Embryonic facial prominence (tissue), 1 donor: Measurements from ENCODE around the gene OR2H1.

Experiments
- DNase-seq: peaks from one replicate; pipeline ENCODE4 v3.0.0-alpha.2; 2016; ENCODE audit errors: extremely low spot score

The OR2H1 gene

GRCh38 chr6:29483735-29484134 lies 26.8 kb downstream of the OR2H1 start:
- no peak for DNase-seq

- DNase-seq = no peak
Measured at GRCh38 chr6:29486577-29486976, 29.6 kb downstream of the OR2H1 start.

- DNase-seq = no peak
Measured at GRCh38 chr6:29487131-29487530, 30.2 kb downstream of the OR2H1 start.

DNA sequence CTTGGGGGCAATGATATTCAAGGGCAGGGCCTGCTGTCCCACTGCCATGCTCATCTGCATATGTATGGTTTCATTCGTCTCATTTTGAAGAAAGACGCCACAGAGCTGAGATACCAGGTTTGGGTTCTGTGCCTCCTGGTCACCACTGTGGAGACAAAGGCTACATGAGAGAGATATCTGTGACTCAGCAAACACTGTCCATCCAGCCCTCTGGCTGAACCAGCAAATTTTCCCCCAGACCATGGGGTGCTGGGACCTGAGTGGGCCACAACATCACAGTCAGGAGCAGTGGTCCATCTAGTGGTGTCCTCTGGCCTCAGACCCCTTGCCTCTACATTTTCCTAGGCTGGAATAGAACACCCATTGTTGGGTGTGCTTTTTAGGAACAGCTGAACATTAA lies 30.7 kb downstream of the OR2H1 start, which contains the start of gene MAS1L:
TSS of gene MAS1L (minus strand) at position 297 of the 400 bp plus-strand sequence. CDS start at position 243, 54 bp downstream.
- DNase-seq = no peak

GRCh38 chr6:29488874-29489273 lies 31.9 kb downstream of the OR2H1 start:
- DNase-seq = no peak

DNA sequence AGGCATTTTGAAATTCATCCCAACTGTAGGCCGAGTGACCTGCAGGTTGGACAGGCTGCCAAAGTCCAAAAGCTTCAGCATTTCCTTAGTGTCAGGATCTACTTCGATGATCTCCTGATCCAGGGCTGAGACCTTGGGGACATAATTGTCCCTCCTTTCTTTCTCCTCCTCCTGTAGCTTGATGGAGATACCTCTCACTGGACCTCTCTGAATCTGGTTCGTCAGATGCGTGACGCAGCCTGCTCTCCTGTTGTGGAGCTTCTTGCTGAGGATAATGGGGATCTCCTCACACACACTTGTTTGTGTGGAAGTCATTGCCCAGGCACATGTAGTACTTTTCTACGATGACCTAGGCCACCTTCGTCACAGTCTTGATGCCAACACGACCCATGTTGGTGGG lies 32.3 kb downstream of the OR2H1 start:
- DNase-seq = no peak

GRCh38 chr6:29490055-29490454 lies 33.1 kb downstream of the OR2H1 start:
- DNase-seq = no peak

- no peak for DNase-seq
Measured at GRCh38 chr6:29490552-29490951, 33.6 kb downstream of the OR2H1 start.

- no peak for DNase-seq
Measured at GRCh38 chr6:29491574-29491973, 34.6 kb downstream of the OR2H1 start.

DNA sequence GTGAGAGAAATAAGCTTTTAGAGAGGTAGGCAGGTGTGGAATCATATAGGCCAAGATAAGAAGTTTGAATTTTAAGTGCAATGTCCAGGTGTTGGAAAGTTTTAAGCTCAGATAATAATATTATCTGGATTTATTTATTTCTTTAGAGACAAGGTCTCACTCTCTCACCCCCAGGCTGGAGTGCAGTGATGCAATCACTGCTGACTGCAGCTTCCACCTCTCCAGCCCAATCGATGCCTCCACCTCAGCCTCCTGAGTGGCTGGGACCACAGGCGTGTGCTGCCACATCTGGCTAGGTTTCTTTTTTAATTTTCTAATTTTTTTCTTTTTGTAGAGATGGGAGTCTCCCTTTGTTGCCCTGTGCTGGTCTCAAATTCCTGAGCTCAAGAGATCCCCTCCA lies 36.3 kb downstream of the OR2H1 start:
- DNase-seq = no peak

DNA sequence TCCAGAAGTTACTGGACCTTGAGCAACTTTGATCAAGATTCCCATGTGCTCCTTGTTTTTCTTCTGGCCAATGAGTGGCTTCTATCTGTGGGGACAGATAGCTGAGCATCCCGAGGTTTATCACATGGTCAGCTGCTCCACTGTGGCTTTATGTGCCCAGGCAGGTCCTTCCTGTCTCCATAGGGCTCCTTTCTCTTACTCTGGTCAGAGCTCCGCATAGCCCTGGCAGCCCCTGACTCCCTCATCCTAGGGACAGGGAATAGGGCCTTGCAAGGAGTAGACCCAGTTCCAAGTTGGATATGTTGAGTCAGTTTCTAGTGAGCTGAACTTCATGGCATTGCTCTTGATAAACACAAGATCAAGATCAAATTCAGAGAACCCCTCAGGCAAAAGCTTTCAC lies 37.2 kb downstream of the OR2H1 start:
- DNase-seq = no peak

- DNase-seq = no peak
Measured at GRCh38 chr6:29495571-29495970, 38.6 kb downstream of the OR2H1 start.

DNA sequence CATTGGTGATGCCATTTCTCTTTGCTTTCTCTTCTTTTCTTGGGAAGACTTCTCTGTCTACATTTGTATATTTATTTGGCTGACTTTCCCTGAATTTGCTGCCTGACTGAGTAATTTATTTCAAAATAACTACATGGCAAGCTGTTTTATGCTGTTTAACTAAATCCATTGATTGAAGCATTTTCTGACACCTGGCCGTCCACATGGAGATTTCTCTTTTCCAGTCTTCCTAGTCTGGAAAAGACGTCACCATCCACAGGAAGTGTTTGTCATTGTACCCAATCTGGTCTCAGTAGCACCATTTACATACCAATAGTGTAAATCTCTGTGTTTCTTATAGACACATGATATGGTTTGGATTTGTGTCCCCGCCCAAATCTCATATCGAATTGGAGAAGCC lies 40.0 kb downstream of the OR2H1 start:
- no peak for DNase-seq

- no peak for DNase-seq
Measured at GRCh38 chr6:29499704-29500103, 42.7 kb downstream of the OR2H1 start.

GRCh38 chr6:29500594-29500993 lies 43.6 kb downstream of the OR2H1 start:
- DNase-seq = no peak

DNA sequence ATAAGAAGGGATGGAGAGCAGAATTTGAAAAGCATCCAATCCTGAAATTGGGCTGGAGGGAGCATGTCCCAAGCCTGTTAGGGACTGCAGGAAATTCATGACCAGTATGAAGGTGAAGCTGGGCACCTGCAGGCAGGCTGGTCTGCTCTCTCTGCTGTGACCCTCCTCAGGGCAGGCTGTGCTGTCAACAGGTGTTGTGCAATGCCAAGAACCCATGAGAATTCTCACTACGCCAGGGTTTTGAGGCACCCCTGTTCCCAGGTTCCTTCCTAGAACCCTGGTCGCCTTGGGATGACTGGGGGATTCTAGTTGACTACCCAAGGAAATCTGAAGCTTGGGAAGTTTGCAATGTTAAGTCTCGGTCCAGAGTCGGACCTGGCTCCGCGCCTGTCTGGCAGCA lies 44.2 kb downstream of the OR2H1 start:
- no peak for DNase-seq

DNA sequence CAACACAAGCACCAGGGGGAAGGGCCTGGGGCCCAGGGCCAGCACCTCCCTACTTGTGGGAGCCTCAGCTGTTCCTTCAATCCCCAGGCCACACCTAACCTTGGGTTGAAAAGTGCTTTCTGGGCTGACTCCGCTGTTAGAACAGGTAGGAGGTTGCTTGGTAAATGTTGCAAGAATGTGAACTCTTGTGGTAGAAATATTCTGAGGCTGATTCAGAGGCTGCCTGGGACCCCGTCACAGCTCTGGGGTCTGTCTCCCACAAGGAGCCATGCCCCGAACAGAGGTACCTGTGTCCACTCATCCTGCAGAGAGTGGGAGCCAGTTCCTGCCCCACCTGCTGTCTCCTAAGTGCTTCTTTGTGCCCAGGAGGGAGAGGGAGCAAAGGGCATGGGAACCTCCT lies 45.2 kb downstream of the OR2H1 start:
- DNase-seq = no peak

DNA sequence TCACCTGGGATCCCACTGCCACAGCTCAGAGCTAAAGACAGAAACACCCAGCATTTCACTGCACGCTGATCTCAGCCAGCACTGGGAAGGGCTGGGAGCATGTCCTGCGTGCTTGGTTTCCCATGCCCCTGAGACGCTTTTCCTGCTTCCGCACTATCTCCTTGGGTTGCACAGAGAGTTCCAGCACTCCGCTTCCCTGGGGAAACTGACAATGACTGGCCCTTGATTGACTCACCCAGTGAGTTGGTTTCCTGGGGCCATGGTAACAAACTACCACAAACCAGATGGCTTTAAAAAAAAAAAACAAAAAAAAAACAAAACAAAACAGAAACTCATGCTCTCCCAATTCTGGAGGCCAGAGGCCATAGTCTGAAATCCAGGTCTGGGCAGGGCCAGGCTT lies 45.6 kb downstream of the OR2H1 start:
- DNase-seq = no peak

DNA sequence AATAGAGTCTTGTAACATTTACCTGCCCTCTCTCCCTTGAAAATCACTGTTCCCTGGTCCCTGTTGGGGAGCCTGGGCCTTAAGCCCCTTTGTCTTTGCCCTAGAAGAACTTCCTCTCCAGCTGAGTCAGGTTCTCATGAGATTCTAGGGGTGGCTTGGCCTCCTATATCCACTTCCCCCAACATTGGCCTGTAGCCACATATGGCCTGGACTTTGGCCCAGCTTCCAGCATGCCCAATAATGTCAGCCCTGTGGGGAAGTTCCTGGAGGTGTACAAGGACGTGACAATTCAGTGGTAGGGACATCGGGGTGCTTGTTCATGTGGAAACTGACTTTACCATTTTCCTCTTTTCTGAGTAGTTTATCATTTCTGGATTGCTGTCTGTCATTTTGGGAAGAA lies 48.0 kb downstream of the OR2H1 start:
- DNase-seq = no peak

DNA sequence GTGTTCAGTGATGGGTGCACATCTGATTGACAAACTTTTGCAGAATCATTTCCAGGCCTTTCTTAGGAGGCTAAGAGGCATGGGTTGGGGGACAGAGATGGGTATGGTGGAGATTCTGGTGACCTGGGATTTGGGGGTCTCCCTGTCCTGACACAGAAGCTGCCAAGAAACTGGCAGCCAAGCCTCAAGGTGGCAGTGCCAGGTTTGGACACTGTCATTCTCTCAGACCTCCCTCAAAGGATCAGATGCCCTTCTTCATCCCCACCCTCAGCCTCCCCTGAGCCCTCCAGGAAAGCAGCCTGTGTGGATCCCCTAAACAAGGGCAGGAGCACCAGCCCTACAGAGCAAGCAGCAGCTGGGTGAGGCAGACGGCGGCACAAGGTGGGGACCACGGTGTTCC lies 48.9 kb downstream of the OR2H1 start:
- no peak for DNase-seq

DNA sequence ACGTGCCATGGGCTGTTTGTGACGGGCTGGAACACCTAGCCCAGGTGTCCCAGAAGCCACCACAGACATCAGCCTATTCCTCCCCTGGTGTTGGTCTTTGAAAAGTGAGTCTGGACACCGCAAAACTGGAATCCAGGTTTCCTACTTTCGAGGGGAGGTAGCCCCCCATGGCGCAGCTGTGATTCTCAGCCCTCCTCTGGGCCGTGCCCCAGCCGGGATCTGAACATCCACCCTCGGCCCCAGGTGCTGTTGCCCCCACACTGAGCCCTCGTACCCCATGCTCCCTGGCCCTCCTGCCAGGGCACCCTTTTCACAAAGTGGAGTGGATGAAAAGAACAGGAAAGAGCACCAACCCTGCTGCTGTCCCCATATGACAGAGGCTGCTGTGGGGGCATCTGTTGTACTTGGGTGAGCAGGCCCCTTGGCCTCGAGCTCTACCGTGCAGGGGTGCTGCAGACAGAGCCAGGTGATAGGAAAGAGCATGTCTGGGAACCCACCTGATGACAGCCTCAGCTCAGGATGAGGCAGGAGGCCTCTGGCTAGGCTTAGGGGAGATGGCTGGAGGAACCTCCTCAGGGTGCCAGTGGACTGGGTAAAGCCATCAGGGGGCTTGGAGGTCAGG lies 49.6 kb downstream of the OR2H1 start:
- no peak for DNase-seq

GRCh38 chr6:29507319-29507718 lies 50.4 kb downstream of the OR2H1 start:
- DNase-seq = no peak

- DNase-seq = no peak
Measured at GRCh38 chr6:29509239-29509638, 52.3 kb downstream of the OR2H1 start.

GRCh38 chr6:29509711-29510110 lies 52.8 kb downstream of the OR2H1 start:
- no peak for DNase-seq
